Testis (tissue), 2 donors: Measurements from ENCODE around the gene MBOAT7.

ENCODE experiments used
- CTCF ChIP-seq, 3 experiments: fragments of 450-650 bp in 2 of 3; fragments of 200-600 bp in 1 of 3; sonication (generic) in 1 of 3; IDR thresholded peaks; one replicate each; pipeline ENCODE4 v1.5.1; 2016 to 2019; ENCODE audit warnings: antibody characterized with exemption in 3 of 3, mild to moderate bottlenecking in 2 of 3, moderate library complexity in 1 of 3
- POLR2A ChIP-seq: fragments of 450-650 bp; IDR thresholded peaks from one replicate; pipeline ENCODE4 v1.6.1; 2017; ENCODE audit warnings: antibody characterized with exemption, mild to moderate bottlenecking, moderate library complexity

DNA sequence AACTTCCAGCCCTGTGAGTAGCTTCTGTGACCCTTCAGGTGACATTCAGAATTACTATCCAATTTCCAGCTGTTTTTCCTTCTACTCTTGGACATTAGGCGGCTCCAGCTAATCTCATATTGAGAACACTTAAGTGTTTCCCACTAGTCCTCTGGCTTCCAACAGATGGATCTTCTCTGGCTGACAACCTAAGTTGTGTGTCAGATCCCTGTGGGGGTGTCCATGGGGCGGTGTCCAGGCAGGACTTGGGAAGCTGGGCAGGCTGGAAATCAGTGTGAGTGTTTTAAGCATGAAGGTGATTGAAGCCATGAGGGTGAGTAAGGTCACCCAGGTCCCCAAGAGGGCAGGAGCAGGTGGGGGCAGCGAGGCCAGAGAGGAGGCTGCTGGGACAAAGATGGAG is 41.7 kb downstream of the MBOAT7 start:
- TF ChIP-seq POLR2A (no peak), CTCF (IDR thresholded peaks at IDR 0.05) (no peak)
